Memory B cell (primary cell): Measurements from ENCODE around the gene NUDT1.
A peak's percentile ranks its signal among the peaks of the same experiment; 100 is the strongest.

Experiments used
- ATAC-seq: fragments of 150-1000 bp; cut with Tn5 transposase; 2 replicates; pipeline ENCODE4 v1.10.0; 2021; ENCODE audit warnings: low read depth, mild to moderate bottlenecking, moderate library complexity
- DNase-seq, 2 donors: peaks; one replicate each; pipeline ENCODE4 v3.0.0; 2022; ENCODE audit warnings: low spot score in 2 of 2
- H3K27ac Mint-ChIP-seq: one replicate; pipeline ENCODE4 v1.8.0; 2022; ENCODE audit warnings: mild to moderate bottlenecking, moderate library complexity, mixed read lengths
- H3K27me3 Mint-ChIP-seq: one replicate; pipeline ENCODE4 v1.8.0; 2022; ENCODE audit warnings: mixed read lengths
- H3K36me3 Mint-ChIP-seq: one replicate; pipeline ENCODE4 v1.8.0; 2022; ENCODE audit warnings: mild to moderate bottlenecking, mixed read lengths
- H3K4me1 Mint-ChIP-seq: one replicate; pipeline ENCODE4 v1.8.0; 2022; ENCODE audit warnings: mixed read lengths
- H3K4me3 Mint-ChIP-seq: one replicate; pipeline ENCODE4 v1.8.0; 2022; ENCODE audit warnings: mild to moderate bottlenecking, moderate library complexity, mixed read lengths
- H3K9me3 Mint-ChIP-seq: one replicate; pipeline ENCODE4 v1.8.0; 2022; ENCODE audit warnings: mixed read lengths

NUDT1 gene

DNA sequence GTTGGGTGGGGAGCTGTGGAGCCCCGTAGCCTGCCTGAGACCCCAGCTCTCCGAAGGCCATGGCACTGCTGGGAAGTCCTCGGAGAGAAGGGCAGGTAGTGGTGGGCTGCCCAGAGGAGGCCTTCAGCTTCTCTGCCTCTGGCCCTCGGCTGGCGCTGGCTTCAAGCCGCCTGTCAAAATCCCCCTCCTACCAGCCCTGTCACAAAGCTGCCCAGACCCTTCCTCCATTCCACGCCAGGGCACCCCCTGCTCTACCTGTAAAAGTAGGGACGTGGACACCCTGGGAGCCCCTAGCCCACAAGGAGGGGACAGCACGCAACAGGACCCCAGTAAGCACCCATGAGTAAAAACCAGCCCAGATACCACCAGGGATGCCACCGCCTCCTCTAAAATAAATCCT lies 40.9 kb upstream of the NUDT1 start:
- ATAC-seq (no peak), DNase-seq (no peak)
- no peak overlapping the region for H3K27ac Mint-ChIP-seq
- no peaks in the 10 kb centered on the region for H3K9me3 Mint-ChIP-seq
- H3K27me3 Mint-ChIP-seq: no peaks in the 10 kb centered on the region
- peaks cover 13% of the 10 kb centered on the region for H3K4me1 Mint-ChIP-seq
- no peak overlapping the region for H3K4me3 Mint-ChIP-seq
- peaks cover 15% of the 10 kb centered on the region for H3K36me3 Mint-ChIP-seq

DNA sequence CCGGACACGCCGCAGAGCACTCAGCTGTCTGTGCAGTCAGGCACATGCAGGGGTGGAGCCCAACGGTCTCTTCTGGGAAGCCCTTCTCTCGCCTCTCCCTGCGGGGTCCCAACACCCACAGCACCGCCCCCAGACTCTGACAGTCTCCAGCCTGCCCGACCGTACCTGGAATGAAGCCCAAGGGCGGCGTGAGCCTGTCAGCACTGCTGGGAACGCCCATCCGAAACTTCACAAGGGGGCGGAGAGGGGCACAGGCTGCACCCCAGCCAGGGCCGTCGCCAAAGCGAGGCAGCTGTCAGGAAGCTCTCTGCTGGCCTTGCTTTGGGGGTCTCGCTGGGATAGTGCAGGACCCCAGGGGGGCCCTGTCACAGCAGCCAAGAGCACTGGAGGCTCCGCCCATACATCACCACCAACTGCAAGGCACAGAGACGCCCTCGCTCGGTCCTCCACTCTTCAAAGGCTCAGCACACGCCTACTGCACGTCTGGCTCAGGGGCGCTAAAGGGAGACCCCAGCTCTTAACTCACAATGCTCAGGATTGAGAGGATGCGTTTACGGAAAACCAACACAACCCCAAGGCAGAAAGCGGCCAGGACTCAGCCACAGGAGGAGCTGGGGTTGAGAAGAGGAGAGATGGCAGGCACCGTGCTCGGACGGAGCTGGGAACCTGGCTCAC lies 40.2 kb upstream of the NUDT1 start:
- Mint-ChIP-seq H3K27ac (no peak overlapping the region), H3K36me3 (peaks cover 15% of the 10 kb centered on the region), H3K4me3 (no peak overlapping the region), H3K4me1 (peaks cover 13% of the 10 kb centered on the region), H3K27me3 (no peaks in the 10 kb centered on the region), H3K9me3 (no peaks in the 10 kb centered on the region)
- ATAC-seq (no peak), DNase-seq (no peak)

DNA sequence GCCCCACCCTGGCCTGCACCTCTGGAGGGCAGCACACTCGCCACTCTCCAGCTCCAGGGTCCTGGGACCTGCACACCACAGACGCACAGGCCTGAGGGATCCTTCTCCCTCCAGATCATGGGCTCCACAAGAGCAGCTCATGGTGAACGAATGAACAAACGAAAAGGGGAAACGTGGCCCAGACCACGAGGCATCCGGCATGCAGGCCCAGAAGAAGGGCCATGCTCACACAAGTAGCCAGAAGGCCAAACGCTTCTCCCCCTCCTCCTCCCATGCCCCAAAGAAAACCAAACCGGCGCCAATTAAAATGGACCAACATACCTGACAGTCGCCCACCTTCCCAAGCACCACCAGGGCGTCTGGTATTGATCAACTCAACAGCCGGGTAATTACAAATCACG lies 39.7 kb upstream of the NUDT1 start:
- H3K9me3 Mint-ChIP-seq: no peaks in the 10 kb centered on the region
- no peak overlapping the region for H3K27ac Mint-ChIP-seq
- no peak for ATAC-seq
- H3K4me1 Mint-ChIP-seq: peaks cover 13% of the 10 kb centered on the region
- peaks cover 14% of the 10 kb centered on the region for H3K36me3 Mint-ChIP-seq
- DNase-seq: no peak
- H3K4me3 Mint-ChIP-seq: no peak overlapping the region
- no peaks in the 10 kb centered on the region for H3K27me3 Mint-ChIP-seq

DNA sequence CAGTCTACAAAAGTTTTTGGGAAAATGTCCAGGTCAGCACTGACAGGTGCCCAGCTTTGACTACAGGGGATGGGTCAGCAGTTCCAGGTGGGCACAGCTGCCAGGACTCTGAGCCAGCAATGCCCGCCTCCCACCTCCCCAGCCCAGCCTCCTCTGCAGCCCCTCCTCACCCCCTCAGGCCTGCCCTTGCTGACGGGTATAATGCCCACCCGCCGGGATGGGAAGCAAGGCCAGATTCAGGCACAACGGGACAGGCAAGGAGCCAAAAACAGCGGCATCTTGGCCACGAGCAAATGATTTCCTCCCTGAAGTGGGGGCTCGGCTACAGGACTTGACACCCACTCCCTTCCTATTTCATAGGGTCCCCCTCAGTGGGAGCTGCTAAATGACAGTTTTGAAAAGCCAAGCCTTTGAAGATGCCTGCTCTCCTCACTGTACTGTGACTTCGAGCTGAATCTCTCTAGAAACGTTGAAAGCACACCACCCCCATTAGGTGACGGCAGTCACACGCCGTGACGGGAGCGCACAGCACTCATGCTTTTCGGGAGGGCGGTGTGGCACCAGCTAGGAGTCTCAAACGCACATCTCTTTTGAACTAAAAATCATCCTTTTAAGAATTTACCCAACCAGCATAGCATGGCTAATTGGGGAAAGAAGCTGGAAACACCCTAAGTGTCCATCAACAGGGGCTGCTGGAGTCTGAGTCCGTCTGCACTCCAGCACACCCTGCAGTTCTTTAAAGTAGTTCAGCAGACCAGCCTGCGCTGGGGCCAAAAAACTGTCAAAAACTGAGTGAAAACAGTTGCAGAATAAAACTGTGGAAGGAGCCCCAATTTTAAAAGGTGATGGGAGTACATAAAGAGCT lies 38.9 kb upstream of the NUDT1 start:
- no peak for DNase-seq
- H3K4me3 Mint-ChIP-seq: no peak overlapping the region
- no peaks in the 10 kb centered on the region for H3K9me3 Mint-ChIP-seq
- H3K36me3 Mint-ChIP-seq: peaks cover 10% of the 10 kb centered on the region
- peaks cover 13% of the 10 kb centered on the region for H3K4me1 Mint-ChIP-seq
- peak overlapping the region; percentile 67 for H3K27ac Mint-ChIP-seq
- H3K27me3 Mint-ChIP-seq: no peaks in the 10 kb centered on the region
- ATAC-seq: no peak

DNA sequence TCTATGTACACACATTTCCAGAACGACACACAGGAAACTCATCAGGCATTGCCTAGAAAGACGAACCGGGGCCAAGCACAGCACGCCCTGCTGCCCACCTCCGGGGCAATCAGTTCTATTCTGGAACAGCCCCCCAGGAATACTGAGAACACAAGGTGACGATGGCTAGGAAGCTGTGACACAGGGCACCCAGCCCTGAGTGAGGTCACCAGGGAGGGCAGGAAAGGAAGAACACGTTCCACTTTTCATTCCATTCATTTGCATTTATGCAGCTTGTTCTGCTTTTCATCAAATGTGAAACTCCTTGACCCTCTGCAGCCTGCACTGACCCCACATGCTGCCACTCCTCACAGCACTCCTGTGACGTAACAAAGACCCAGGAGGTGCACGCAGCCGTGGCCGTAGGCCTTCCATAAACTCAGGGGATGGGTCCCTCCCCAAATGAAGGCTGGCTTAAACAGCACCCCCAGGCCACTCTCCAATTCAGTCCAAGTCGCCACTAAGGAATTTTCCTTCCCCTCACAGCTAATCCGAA lies 38.2 kb upstream of the NUDT1 start:
- ATAC-seq (peak; percentile 80), DNase-seq (no peak)
- Mint-ChIP-seq H3K27me3 (no peaks in the 10 kb centered on the region), H3K36me3 (peaks cover 16% of the 10 kb centered on the region), H3K4me3 (no peak overlapping the region), H3K4me1 (peaks cover 13% of the 10 kb centered on the region), H3K9me3 (no peaks in the 10 kb centered on the region), H3K27ac (peak overlapping the region; percentile 67)

DNA sequence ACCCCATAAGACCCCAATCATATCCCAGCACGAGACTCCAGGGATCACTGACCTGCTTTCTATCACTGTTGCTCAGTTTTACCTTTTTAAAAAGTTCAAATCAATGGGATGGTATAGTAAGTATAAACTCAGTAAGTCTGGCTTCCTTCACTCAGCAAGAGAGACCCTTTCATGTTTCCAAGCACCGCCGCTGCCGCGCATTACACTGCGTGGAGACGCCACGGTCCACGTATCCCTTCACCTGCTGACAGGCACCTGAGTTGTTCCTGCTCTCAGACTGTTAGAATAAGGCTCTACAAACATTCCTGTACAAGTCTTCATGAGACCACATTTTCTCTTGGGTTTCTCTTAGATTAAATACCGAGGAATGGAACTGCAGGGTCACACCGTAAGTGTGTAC lies 37.6 kb upstream of the NUDT1 start:
- Mint-ChIP-seq H3K9me3 (no peaks in the 10 kb centered on the region), H3K27ac (peak overlapping the region; percentile 67), H3K4me1 (peaks cover 16% of the 10 kb centered on the region), H3K27me3 (no peaks in the 10 kb centered on the region), H3K36me3 (peaks cover 15% of the 10 kb centered on the region), H3K4me3 (no peak overlapping the region)
- ATAC-seq: no peak
- DNase-seq: no peak

DNA sequence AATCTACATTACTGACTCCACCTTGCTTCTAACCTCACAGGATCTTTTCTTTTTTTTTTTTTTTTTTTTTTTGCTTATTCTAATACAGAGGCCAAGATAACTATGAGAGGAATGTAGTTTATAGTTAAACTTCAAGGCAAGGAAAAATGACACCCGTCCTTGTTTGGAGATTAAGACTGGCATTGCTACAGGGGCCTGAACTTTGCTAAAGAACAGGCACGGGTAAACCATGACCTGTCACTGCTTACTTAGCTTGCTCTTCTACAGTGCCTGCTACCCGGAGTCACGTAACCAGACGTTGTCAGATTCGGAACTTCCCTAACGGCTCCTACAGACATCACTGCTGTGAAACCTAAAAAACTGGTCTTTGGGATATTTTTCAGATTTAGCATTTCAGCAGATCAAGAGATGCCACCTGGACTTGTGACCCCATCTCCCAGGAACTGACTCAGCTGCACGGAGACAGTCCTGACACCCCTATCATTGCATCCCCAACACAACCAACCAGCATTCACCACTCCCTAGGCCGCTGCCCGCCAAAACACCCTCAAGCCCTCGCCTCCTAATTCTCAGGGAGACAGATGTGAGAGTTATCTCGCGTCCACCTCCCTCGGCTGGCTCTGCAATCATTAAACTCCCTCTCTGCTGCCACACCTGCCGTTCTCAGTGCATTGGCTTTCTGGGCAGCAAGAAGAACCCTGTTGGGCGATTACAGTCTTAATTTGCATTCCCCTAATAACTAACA lies 36.8 kb upstream of the NUDT1 start:
- peaks cover 13% of the 10 kb centered on the region for H3K36me3 Mint-ChIP-seq
- no peak for ATAC-seq
- H3K9me3 Mint-ChIP-seq: no peaks in the 10 kb centered on the region

DNA sequence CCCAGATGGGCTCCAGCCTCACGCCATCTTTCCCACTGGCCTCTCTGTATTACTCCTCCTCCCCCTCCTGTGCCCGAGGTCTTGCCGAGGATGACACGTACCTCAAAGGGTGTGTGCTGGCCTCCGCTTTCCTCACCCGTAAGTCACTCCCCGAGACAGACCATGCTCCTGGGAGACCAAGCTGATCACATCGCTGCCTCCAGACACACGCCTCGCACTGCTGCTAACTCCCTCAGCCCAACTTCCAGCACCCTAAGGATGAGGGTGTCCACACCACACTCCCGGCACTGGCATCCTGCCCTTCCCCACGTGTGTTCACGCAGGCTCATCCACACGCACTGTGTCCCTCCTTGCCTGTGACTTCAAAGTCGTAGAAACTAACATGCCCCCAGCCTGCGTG lies 33.3 kb upstream of the NUDT1 start:
- Mint-ChIP-seq H3K27me3 (no peaks in the 10 kb centered on the region), H3K36me3 (peaks cover 15% of the 10 kb centered on the region), H3K9me3 (no peaks in the 10 kb centered on the region)

More for the DNA sequence above, 36.8 kb upstream of the NUDT1 start:
- Mint-ChIP-seq H3K4me1 (peaks cover 21% of the 10 kb centered on the region), H3K4me3 (no peak overlapping the region), H3K27ac (peak overlapping the region; percentile 67), H3K27me3 (no peaks in the 10 kb centered on the region)
- DNase-seq: no peak

DNA sequence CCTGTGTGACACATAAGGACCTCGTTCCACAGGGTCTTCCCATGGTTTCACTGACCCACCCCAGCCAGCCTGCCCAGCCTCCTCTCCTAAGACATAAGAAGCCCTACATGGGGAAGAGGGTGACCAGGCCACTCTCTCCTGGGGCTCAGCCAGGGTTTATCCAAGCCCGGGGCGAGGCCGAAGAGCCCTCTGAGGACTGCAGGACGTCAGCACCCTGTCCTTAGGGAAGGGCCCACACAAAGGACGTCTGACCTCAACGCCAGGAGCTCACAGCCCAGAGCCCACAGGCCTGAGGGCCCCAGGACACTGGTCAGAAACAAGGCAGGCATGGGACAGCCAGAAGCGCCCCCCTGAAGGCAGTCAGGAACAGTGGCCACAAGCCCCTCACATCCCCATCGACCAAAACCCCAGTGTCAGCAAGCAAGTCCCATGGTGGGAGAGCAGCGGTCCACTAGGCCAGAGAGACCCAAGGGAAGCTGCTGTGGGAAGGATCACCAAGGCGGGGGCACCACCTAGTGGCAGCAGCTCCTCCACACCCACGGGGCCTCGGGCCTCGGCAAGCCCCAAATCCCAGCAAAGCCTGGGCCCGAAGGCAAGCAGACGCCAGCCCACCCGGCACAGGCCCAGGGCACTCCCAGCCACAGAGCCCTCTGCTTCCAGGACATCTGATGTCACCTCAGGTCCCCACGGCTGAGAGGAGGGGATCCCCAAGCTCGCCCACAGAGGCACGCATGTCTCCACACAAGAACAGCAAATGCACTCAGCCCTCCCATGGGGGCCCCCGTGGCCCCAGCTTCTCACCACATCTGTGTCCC lies 32.7 kb upstream of the NUDT1 start:
- Mint-ChIP-seq H3K9me3 (no peaks in the 10 kb centered on the region), H3K4me3 (no peak overlapping the region), H3K4me1 (peaks cover 11% of the 10 kb centered on the region), H3K27me3 (no peaks in the 10 kb centered on the region), H3K27ac (peak overlapping the region; percentile 81), H3K36me3 (peaks cover 19% of the 10 kb centered on the region)
- ATAC-seq (peak; percentile 80), DNase-seq (peak; percentile 68)

More for the DNA sequence above, 33.3 kb upstream of the NUDT1 start:
- H3K4me1 Mint-ChIP-seq: peaks cover 18% of the 10 kb centered on the region
- ATAC-seq (no peak), DNase-seq (no peak)
- peak overlapping the region; percentile 81 for H3K27ac Mint-ChIP-seq
- H3K4me3 Mint-ChIP-seq: no peak overlapping the region

DNA sequence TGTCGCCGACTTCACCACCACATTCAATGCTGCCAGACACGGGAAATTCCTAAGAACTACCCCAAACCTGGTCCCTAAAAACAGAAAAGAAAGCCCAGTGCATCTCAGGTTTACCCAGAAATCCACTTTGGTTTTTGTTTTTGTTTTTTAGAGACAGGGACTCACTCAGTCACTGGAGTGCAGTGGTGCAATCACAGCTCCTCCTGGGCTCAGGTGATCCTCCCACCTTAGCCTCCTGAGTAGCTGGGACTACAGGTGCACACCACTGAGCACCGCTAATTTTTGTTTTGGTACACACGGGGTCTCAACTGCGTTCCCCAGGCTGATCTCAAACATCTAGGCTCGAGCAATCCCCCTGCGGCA lies 32.1 kb upstream of the NUDT1 start:
- ATAC-seq (no peak), DNase-seq (no peak)
- Mint-ChIP-seq H3K27me3 (no peaks in the 10 kb centered on the region), H3K36me3 (peaks cover 21% of the 10 kb centered on the region), H3K9me3 (no peaks in the 10 kb centered on the region), H3K4me1 (peaks cover 10% of the 10 kb centered on the region), H3K27ac (peak overlapping the region; percentile 81), H3K4me3 (no peak overlapping the region)

DNA sequence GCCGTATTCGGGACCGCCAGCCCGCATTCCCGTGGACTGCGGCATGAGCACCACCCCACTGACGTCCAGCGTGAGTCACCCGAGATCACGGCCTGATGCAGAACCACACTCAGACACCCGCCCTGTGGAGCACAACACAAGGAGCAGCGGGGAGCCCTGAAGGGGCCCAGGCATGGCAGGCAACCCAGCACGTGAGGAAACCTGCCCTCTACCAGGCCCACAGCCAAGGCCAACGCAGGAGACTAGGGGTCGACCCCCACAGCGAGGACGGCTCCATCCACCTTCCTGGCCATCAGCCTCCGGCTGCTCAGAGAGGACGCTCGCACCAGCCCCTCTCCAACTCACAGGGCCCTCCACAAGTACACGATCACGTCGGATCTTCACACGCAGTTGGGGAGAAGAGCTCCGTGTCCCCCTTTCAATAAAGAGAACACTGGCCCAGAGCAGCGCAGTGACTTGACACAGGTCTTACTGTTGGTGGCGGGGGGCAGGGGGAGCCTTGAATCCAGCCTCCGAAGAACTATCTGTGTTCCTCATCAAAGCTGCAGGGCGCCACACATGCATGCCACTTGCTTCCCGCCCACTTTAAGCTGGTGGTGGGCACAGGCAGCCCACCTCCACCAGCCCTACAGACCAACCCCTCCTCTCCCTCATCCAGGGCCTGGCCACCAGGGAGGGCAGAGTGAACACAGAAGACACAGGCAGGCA lies 31.3 kb upstream of the NUDT1 start:
- Mint-ChIP-seq H3K27me3 (no peaks in the 10 kb centered on the region), H3K4me3 (no peak overlapping the region), H3K27ac (no peak overlapping the region)

DNA sequence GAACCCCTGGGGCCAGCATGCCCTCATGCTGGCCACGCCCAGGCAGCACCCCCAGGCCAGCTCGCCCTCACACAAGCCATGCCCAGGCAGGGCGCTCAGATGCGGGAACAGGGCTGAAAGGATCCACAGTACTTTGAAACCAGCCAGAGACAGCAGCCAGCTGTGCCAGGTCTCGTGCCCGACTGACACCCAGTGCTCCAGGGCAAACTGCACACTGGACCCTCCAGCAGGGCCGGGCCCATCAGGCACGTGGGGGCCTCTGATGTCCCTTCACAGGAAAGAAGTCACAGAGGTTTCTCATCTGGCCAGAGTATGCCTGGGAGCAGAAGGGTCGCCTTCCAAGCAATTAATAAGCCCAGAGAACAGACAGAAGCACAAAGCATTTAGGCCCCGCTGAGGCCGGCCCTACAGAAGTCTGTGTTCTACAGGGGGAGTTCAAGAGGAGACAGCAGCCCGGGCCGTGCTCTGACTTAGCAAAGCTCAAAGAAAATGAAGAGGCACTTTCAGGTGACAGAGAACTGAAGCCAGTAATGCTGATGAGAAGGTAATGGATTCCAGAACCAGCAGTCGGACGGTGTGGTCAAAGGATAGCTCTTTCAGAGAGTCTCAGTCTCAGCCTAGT lies 30.7 kb upstream of the NUDT1 start:
- ATAC-seq (no peak), DNase-seq (no peak)
- peaks cover 10% of the 10 kb centered on the region for H3K4me1 Mint-ChIP-seq
- peaks cover 30% of the 10 kb centered on the region for H3K36me3 Mint-ChIP-seq
- H3K9me3 Mint-ChIP-seq: no peaks in the 10 kb centered on the region
- no peak overlapping the region for H3K4me3 Mint-ChIP-seq
- no peaks in the 10 kb centered on the region for H3K27me3 Mint-ChIP-seq
- no peak overlapping the region for H3K27ac Mint-ChIP-seq

More for the DNA sequence above, 31.3 kb upstream of the NUDT1 start:
- ATAC-seq (no peak), DNase-seq (no peak)
- H3K4me1 Mint-ChIP-seq: peaks cover 10% of the 10 kb centered on the region
- peaks cover 24% of the 10 kb centered on the region for H3K36me3 Mint-ChIP-seq
- no peaks in the 10 kb centered on the region for H3K9me3 Mint-ChIP-seq
